Measurements from ENCODE around the gene HNRNPUL1. TPM values are rescaled to one million over a fixed set of nuclear protein-coding genes. Genes with fewer than 3 reads are reported as not detected.

Gene HNRNPUL1
- total and polyA plus RNA-seq, 10 of the 15 experiments (the other 5 are each of a cell fraction or from before 2014, with no cell fraction given): 11.1 to 276 (median 117) TPM

- TF ChIP-seq, protein P1, sequence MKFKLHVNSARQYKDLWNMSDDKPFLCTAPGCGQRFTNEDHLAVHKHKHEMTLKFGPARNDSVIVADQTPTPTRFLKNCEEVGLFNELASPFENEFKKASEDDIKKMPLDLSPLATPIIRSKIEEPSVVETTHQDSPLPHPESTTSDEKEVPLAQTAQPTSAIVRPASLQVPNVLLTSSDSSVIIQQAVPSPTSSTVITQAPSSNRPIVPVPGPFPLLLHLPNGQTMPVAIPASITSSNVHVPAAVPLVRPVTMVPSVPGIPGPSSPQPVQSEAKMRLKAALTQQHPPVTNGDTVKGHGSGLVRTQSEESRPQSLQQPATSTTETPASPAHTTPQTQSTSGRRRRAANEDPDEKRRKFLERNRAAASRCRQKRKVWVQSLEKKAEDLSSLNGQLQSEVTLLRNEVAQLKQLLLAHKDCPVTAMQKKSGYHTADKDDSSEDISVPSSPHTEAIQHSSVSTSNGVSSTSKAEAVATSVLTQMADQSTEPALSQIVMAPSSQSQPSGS (IDR thresholded peaks at IDR 0.05; ENCODE audit: low read length): no peak
- TF ChIP-seq EP300 (IDR thresholded peaks at IDR 0.05; ENCODE audit: borderline replicate concordance in 1 of 2, control insufficient read depth in 1 of 2, low read depth in 2 of 2, low read length in 2 of 2): no peak
- TF ChIP-seq MTA2 (IDR thresholded peaks at IDR 0.05; ENCODE audit: low read depth): no peak
- TF ChIP-seq NFXL1 (IDR thresholded peaks at IDR 0.05; ENCODE audit: borderline replicate concordance): no peak
- 0 out of 2 replicates have a peak, but pooled peaks have one; percentile 5 for TF ChIP-seq CBFB (IDR thresholded peaks at IDR 0.05; ENCODE audit: low read depth)
- TF ChIP-seq ETV6 (conservative IDR thresholded peaks at IDR 0.05 in 1 of 2, IDR thresholded peaks at IDR 0.05 in 1 of 2; ENCODE audit: borderline replicate concordance in 1 of 2, low read depth in 1 of 2): no peak
- TF ChIP-seq, protein P2, sequence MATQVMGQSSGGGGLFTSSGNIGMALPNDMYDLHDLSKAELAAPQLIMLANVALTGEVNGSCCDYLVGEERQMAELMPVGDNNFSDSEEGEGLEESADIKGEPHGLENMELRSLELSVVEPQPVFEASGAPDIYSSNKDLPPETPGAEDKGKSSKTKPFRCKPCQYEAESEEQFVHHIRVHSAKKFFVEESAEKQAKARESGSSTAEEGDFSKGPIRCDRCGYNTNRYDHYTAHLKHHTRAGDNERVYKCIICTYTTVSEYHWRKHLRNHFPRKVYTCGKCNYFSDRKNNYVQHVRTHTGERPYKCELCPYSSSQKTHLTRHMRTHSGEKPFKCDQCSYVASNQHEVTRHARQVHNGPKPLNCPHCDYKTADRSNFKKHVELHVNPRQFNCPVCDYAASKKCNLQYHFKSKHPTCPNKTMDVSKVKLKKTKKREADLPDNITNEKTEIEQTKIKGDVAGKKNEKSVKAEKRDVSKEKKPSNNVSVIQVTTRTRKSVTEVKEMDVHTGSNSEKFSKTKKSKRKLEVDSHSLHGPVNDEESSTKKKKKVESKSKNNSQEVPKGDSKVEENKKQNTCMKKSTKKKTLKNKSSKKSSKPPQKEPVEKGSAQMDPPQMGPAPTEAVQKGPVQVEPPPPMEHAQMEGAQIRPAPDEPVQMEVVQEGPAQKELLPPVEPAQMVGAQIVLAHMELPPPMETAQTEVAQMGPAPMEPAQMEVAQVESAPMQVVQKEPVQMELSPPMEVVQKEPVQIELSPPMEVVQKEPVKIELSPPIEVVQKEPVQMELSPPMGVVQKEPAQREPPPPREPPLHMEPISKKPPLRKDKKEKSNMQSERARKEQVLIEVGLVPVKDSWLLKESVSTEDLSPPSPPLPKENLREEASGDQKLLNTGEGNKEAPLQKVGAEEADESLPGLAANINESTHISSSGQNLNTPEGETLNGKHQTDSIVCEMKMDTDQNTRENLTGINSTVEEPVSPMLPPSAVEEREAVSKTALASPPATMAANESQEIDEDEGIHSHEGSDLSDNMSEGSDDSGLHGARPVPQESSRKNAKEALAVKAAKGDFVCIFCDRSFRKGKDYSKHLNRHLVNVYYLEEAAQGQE (IDR thresholded peaks at IDR 0.05; ENCODE audit: low read depth, low read length): no peak
- TF ChIP-seq SMC3 (IDR thresholded peaks at IDR 0.05; ENCODE audit: borderline replicate concordance, low read length): no peak
- no peak for TF ChIP-seq FOXK2 (IDR thresholded peaks at IDR 0.05)
- no peak for TF ChIP-seq HDAC2 (IDR thresholded peaks at IDR 0.05)
- no peak for TF ChIP-seq ATF3 (IDR thresholded peaks at IDR 0.05; ENCODE audit: borderline replicate concordance, extremely low read depth, low read depth, low read length)
- TF ChIP-seq PAX5 (IDR thresholded peaks at IDR 0.05; ENCODE audit: borderline replicate concordance, low read depth, low read length): peak; percentile 94; the same call in 1 of the 2 replicates
- TF ChIP-seq TARDBP (IDR thresholded peaks at IDR 0.05; ENCODE audit: borderline replicate concordance): no peak
- peak; percentile 78 for TF ChIP-seq RUNX3 (IDR thresholded peaks at IDR 0.05; ENCODE audit: low read length)
- TF ChIP-seq, protein P3, sequence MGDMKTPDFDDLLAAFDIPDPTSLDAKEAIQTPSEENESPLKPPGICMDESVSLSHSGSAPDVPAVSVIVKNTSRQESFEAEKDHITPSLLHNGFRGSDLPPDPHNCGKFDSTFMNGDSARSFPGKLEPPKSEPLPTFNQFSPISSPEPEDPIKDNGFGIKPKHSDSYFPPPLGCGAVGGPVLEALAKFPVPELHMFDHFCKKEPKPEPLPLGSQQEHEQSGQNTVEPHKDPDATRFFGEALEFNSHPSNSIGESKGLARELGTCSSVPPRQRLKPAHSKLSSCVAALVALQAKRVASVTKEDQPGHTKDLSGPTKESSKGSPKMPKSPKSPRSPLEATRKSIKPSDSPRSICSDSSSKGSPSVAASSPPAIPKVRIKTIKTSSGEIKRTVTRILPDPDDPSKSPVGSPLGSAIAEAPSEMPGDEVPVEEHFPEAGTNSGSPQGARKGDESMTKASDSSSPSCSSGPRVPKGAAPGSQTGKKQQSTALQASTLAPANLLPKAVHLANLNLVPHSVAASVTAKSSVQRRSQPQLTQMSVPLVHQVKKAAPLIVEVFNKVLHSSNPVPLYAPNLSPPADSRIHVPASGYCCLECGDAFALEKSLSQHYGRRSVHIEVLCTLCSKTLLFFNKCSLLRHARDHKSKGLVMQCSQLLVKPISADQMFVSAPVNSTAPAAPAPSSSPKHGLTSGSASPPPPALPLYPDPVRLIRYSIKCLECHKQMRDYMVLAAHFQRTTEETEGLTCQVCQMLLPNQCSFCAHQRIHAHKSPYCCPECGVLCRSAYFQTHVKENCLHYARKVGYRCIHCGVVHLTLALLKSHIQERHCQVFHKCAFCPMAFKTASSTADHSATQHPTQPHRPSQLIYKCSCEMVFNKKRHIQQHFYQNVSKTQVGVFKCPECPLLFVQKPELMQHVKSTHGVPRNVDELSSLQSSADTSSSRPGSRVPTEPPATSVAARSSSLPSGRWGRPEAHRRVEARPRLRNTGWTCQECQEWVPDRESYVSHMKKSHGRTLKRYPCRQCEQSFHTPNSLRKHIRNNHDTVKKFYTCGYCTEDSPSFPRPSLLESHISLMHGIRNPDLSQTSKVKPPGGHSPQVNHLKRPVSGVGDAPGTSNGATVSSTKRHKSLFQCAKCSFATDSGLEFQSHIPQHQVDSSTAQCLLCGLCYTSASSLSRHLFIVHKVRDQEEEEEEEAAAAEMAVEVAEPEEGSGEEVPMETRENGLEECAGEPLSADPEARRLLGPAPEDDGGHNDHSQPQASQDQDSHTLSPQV (IDR thresholded peaks at IDR 0.05): no peak
- TF ChIP-seq ATF7 (IDR thresholded peaks at IDR 0.05; ENCODE audit: low read depth): no peak
- no peak for TF ChIP-seq IKZF1 (conservative IDR thresholded peaks at IDR 0.05)
- peak; percentile 61 for TF ChIP-seq CREM (IDR thresholded peaks at IDR 0.05; ENCODE audit: low read depth)
- TF ChIP-seq MTA3 (IDR thresholded peaks at IDR 0.05; ENCODE audit: borderline replicate concordance, low read length): no peak
- TF ChIP-seq TCF12 (IDR thresholded peaks at IDR 0.05; ENCODE audit: low read depth, low read length): 0 out of 2 replicates have a peak, but pooled peaks have one; percentile 30
- no peak for TF ChIP-seq ZNF622 (IDR thresholded peaks at IDR 0.05)
- no peak for TF ChIP-seq SREBF2 (IDR thresholded peaks at IDR 0.05; ENCODE audit: low read length)
These were observed 62.0 kb downstream of the HNRNPUL1 start (continued) for GRCh38 chr19:41325947-41326706.
